Activated CD4-positive, alpha-beta T cell treated with anti-CD3 and anti-CD28 coated beads, Interleukin-2, amount 50 U/mL, for 1 hour (primary cell): ENCODE data around the gene CLDN9.
"Not testable (repeated sequence)": the region's sequence is repeated elsewhere in the genome, so short reads cannot be mapped to it uniquely, and the experiment has no call there.

Experiments used
- DNase-seq: peaks from one replicate; pipeline ENCODE4 v3.0.0-alpha.2; 2020

Gene CLDN9

DNA sequence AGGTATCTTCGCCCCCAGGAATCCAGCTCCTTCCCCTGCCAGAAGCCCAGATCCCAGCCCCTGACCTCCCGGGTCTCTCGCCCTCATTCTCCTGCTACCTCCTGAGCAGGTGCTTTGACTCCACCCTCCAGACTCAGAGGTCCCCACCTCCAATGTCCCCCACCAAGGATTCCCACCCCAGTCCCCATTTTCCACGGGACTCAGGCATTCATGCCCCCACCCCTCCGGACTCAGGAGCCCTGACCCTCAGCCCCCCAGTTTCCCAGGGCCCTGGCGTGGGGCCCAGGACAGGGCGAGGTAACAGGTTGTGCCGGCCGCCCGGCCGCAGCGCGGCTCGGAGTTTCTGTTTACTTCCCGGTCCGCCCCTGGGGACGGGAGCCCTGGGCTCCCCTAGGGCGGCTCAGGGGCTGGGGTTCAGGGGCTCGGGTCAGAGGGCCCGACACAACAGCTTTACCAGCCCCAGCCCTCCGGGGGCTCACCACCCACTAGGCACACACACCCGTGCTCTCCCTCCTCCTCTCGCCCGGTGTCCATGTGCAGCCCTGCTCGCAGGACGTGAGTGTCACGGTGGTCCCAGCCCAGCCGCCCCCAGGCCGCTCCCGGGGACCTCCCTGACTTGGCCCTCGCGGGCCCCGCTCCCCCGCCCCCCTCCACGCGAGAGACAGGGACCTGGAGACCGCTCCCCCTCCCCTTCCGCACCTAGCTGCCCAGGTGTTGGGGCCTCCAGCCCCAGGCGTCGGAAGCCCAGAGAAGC, 23.4 kb downstream of the CLDN9 start:
- DNase-seq, result no peak

DNA sequence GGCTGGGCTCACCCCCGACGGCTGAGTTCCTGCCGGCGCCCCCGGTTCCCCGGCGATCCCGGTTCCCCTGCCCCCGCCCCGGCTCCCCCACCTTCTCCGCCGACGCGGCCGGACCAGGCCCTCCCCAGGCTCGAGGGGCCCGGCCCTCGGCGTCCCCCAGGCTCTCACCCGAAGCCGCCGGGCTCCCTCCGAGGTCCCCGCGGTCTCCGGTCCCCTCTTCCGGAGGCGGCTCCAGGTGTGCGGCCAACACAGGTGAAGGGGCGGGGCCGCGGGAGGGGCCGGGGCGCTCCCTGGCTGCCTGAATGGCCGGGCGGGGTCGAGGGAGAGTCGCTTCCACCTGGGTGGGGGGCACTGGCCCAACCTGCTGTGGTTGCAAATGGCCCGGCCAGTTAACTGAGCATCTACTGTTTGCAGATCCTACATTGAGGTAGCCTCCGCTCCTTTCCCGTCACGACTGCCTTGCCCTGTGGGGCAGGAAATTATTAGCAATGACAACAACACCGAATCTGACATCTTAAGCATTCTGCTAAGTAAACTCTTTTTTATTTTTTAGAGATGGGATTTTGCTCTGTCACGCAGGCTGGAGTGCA, 24.1 kb downstream of the CLDN9 start, which contains the start of gene BICDL2:
Gene BICDL2 (minus strand): TSS at position 219 of the 590 bp plus-strand sequence. CDS start 1,448 bp downstream, outside the sequence.
- no peak for DNase-seq

DNA sequence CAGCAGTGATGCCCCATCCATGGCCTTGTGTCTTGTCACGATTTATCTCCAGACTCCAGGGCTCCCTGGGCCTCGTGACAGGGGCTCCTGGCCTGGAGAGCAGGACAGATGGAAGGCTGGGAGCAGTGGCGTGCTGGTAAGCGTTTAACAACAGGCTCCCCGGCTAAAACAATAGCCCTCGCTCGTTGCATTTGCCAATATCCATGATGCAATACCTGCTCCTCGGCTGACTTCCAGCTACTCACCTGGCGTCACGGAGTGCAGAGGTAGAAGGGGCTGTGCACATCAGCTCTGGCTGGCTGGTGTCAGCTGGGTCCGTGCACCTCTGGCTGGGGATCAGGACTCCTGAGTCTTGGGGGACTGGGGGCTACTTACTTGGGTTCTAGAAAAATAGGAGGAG, 25.5 kb downstream of the CLDN9 start:
- no peak for DNase-seq

DNA sequence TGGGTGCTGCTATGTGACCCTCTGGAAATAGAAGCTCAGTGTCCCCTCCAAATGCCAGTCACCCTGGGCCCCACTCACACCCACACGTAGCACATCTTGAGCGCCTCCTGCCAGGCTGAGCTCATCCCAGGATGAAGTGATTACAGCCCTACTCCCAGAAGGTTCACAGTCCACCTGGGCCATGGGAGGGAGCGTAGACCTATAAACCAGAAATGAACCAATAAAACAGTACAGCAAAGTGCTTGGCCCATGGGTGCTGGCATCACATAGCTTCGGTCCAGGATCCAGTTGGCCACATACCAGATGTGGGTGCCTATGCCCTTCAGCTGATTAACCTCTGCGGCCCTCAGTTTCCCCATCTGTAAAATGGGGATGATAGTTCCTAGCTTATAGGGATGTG, 26.2 kb downstream of the CLDN9 start:
- DNase-seq, result no peak

DNA sequence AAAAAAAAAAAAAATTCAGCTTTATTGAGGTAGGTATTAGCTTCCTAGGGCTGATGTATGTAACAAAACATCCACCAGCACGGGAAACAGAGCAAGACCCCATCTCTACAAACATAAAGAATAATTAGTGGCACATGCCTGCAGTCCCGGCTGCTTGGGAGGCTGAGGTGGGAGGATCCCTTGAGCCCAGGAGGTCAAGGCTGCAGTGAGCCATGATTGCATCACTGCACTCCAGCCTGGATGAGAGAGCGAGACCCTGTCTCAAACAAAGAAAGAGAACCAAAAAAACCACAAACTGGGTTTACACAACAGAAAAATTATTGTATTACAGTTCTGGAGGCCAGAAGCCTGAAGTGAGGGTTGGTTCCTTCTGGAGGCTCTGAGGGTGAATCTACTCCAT, 29.7 kb downstream of the CLDN9 start:
- DNase-seq, result no peak

DNA sequence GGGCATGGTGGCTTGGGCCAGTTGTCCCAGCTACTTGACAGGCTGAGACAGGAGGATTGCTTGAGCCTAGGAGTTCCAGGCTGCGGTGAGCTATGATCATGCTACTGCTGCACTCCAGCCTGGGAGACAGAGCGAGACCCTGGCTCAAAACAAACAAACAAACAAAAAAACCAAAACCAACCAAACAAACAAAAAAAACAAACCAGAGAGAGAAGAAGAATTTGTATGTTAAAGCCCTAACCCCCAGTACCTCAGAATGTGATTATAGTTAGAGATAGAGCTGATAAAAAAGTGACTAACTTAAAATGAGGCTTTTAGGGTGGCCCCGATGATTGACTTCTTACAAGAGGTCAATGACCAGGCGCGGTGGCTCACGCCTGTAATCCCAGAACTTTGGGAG, 32.0 kb downstream of the CLDN9 start:
- no peak for DNase-seq

DNA sequence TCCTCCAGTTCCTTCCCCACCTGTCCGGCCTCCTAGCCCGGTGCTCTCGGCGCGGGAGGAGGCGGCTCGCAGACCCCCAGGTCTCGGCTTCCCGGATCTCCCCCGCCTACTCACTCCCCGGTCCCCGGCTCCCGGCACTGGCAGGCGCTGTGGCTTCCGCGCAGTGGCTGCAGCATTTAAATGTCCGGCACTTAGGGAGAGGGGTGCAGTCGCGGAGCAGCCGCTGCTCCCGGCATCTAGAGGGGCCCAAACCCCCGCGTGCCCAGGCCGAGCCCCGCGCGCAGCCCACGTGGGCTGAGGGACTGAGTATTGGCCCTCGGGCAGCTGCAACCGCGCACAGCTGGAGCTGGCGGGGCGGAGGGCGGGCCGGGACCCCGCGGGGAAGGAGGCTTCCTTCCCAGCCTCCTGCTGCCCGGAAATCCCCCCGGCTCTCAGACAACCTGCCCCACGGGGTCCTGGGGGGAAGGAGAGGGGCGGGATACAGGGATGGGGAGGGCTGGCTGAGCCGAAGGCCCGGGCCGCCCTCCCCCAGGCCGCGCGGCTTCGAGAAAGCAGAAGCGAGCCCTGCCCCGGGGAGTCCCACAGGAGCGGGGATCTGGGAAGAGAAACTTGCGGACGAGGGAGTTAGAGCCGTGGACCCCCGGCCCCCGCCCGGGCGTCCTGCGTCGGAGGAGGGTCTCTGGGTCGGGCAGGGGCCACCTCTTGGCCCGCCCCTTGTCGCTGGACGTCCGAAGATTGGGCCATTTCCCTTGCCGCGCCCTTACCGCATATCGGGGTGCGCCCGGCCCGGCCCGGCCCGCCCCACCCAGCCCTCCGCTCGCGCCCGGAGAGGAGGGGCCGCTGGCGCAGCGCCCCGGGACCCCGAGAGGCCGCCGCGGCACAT, 33.3 kb downstream of the CLDN9 start, which contains the start of gene MMP25:
Gene MMP25 (plus strand): TSS at position 804 of the 883 bp plus-strand sequence. CDS start 357 bp downstream, outside the sequence.
- DNase-seq, result no peak

DNA sequence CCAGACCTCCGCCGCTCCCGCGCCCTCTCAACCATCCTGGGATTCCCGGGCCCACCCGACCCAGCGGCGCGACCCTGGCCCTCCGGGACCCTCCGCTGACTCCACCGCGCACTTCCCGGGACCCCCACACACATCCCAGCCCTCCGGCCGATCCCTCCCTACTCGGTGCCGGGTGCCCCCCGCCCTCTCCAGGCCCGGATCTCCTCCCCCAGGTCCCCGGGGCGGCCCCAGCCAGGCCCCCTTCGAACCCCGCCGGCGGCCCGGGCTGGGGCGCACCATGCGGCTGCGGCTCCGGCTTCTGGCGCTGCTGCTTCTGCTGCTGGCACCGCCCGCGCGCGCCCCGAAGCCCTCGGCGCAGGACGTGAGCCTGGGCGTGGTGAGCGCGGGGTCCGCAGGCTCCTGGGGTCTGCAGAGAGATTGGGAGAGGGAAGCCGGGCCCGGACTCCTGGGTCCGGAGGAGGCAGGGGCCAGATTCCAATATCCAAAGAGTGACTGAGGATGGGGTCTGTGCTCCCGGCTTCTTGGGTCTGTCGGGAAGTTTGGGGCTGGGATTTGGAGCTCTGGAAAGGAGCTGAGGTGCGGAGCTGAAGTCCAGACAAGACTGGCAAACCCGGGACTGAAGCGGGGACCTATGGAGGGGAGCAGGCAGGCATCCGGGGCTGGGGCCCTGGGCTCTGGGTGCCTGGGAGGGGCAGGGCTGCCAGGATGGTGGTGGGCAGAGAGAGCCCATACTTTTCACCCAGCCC, 34.1 kb downstream of the CLDN9 start:
- DNase-seq, result no peak

DNA sequence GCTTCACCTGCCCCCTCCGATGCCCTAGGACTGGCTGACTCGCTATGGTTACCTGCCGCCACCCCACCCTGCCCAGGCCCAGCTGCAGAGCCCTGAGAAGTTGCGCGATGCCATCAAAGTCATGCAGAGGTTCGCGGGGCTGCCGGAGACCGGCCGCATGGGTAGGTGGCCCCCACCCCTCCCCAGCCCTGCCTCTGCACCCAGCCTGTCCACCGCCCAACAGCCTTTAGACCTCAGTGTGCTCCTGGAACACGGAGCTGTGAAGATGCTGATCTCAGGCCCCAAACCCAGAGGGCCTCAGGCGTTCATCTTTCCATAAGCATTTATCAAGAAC, 34.6 kb downstream of the CLDN9 start:
- no peak for DNase-seq

DNA sequence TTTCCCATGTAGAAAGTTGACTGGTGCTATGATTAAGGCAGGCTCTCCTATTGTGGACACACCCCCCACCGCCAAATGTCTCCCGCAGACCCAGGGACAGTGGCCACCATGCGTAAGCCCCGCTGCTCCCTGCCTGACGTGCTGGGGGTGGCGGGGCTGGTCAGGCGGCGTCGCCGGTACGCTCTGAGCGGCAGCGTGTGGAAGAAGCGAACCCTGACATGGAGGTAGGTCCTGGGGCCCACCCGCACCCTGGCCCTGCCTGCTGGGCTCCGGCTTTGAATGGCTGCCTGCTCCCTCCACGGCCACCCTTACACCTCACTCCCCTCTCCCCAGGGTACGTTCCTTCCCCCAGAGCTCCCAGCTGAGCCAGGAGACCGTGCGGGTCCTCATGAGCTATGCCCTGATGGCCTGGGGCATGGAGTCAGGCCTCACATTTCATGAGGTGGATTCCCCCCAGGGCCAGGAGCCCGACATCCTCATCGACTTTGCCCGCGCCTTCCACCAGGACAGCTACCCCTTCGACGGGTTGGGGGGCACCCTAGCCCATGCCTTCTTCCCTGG, 37.3 kb downstream of the CLDN9 start:
- no peak for DNase-seq

DNA sequence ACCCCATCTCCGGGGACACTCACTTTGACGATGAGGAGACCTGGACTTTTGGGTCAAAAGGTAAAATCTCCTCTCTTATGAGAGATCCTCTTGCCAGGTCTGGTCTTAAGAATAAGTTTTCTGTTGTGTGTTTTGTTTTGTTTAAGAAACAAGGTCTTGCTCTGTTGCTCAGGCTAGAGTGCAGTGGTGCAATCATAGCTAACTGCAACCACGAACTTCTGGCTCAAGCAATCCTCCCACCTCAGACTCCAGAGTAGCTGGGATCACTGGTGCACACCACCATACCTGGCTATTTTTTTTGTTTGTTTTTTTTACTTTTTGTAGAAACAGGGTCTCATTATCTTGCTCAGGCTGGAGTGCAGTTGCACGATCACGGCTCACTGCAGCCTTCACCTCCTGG, 37.8 kb downstream of the CLDN9 start:
- no peak for DNase-seq

DNA sequence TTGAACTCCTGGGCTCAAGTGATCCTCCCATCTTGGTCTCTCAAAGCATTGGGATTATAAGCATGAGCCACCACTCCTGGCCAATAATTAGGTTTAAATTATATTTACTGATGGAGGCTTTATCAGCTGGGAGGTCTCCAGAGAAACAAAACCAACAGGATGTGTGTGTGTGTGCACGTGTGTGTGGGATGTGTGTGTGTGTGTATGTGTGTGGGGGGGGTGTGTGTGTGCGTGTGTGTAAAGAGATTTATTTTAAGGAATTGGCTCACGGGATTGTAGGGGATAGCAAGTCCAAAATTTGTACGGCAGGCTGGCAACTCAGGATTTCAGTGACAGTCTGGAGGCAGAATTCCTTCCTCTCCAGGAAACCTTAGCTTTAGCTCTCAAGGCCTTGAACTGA, 38.3 kb downstream of the CLDN9 start:
- DNase-seq, result no peak

DNA sequence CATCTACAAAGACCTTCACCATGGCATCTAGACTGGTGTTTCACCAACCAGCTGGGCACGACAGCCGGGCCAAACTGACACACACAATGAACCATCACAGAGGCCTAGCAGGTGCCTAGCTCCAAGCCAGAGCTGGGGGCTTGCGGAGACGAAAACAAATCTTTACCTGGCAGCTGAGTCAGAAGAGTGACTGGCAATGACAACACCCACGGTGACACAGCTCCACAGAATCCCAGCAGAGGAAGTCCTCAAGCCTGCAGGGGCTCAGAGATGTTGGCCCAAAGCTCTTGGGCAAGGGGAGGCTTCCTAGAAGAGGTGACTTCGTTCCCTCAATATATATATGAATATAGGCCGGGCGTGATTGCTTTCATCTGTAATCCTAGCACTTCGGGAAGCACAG, 38.8 kb downstream of the CLDN9 start:
- no peak for DNase-seq

DNA sequence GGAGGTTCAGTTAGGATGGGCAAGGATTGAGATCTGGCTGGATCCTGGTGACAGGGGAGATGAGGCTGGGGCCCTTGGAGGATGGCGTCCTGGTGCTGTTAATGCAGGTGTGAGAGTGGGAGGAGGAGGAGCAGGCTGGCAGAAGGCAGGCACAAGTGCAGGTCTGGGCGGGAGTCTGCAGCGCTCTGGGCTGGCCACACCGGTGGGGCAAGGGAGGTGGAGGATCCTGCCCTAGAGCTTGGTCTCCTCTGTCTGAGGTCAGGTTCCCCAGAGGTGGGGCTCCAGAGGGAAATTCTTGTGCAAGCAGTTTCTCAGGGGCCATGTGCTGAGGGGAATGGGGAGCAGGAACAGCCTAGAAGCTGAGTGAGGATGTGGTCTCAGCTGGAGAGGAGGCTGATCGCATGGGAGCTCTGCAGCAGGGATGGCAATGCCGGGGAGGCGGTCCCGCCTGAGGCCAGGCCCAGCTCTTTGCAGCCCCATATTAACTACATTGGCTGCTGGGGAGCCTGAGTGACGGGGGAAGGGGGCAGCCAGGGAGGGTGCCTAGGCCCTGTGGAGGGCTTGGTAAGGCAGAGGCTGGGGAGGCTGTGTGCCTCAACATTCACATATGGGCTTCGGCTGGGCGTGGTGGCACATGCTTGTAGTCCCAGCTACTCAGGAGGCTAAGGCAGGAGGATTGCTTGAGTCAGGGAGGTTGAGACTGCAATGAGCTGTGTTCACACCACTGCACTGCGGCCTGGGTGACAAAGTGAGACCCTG, 40.0 kb downstream of the CLDN9 start:
- DNase-seq, result not testable (repeated sequence)

DNA sequence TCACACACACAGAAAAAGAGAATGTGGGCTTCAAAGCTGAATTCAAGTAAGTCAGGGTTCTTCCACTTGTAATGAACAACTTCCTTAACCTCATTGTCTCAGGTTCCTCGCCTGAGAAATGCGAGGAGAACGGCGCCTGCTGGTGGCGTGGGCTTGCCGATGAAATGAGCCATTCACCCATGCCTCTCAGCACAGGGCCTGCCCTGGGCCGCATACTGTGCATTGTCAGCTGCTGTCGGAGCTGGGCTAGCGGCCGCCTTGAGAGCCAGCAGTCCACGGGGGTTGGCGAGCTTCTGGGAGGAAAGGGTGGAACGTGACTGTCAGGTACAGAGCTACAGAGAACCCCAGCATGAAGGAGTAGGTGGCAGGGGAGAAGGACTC, 40.6 kb downstream of the CLDN9 start:
- DNase-seq, result not testable (repeated sequence)

DNA sequence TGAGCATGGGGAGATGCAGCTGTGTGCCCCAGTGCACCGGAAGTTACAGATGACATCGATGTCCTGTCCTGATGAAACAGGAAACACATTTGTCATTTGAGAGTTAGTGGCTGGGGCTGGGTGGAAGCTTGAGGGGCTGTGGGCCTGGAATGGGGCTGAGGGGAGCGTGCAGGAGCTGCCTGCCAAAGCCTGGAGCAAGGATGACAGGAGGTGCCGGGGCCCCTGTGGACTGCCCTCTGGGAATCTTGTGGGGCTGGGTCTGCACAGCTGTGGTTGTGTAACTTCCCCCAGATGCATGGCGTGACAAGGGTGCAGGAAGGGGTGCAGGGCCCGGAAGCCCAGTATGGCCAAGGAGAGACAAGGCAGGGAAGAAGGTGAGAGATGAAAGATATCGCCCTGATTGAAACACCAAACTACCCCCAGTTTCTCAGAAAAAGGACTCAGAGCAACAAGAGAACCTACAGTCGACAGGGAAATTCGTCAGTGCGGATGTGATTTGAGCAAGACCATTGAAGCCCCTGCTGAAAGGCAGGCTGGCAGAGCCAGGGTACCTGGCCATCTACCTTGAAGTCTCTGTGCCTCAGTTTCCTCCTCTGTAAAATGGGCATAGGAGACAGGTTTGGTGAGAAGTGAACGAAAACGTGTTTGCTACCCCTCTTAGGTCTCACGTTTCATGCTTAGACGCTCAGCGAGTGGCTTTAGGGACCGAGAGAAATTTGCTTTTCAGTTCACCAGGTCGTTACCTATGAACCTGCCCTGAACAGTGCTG, 42.4 kb downstream of the CLDN9 start:
- DNase-seq, result no peak

DNA sequence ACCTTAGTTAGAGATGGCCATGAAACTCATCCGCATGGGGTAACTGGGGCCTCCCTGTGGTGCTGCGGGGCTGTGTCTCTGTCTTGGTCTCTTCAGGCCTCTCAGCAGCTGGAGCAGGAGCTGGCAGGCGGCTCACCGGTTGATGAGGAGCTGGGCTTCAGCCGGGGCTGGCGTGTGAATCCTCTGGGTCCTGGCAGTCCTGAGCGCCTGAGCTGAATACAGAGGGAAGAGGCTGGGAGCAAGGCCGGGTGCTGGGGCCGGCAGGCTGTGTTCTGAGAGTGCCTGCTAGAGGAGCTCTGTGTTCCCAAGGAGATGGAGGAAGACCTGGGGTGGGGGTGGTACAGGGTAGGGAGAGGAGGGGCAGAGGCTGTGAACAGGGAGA, 43.0 kb downstream of the CLDN9 start:
- DNase-seq, result not testable (repeated sequence)

DNA sequence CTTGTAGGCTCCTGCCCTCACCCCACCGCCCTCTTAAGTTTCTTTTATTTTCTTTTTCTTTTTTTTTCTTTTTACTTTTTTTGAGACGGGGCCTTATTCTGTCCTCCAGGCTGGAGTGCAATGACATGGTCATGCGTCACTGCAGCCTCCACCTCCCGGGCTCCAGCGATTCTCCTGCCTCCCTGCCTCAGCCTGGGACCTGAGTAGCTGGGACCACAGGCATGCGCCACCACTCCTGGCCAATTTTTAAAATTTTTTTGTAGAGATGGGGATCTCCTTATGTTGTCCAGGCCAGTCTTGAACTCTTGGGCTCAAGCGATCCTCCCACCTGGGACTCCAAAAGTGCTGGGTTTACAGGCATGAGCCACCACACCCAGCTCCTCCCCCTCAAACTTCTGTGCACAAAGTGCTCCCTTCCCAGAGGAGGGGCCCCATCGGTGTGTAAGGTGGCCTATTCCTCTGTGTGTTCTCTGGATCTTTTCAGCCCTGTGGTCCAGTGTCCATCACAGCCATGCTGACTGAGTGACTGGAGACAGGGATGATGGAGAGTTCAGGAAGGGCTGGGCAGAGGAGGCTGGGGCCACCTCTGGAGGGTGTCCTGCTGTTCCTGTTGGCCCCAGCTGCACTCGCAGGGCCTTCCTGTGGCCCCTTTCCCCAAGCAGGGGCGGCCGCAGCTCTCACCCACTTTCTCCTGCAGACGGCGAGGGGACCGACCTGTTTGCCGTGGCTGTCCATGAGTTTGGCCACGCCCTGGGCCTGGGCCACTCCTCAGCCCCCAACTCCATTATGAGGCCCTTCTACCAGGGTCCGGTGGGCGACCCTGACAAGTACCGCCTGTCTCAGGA, 43.8 kb downstream of the CLDN9 start:
- DNase-seq, result no peak

DNA sequence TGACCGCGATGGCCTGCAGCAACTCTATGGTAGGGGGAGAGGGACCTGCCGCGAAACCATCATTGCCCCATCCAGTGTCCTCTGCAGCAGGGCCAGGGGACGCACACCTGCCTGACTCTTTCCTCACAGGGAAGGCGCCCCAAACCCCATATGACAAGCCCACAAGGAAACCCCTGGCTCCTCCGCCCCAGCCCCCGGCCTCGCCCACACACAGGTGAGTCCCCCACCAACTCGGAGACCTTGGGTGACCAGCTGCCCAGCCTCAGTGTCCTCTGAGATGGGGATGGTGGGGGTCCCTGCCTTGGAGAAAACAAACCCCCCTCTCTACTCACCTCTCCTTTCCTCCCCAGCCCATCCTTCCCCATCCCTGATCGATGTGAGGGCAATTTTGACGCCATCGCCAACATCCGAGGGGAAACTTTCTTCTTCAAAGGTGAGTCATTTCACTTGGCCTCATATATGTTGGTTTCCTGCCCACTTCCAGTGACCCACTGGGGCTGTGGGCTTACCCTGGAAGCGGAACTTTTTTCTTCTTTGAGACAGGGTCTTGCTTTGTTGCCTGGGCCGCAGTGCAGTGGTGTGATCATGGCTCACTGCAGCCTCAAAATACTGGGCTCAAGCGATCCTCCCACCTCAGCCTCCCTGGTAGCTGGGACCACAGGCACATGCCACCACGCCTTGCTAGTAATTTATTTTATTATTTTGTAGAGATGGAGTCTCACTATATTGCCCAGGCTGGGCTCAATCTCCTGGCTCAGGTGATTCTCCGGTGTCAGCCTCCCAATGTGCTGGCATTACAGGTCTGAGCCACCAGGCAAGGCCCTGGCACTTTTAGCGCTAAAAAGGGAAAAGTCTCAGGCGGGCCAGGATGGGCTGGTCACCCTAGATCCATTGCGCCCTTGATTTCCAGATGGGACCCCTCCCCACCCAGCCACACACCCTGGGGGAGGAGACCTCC, 44.7 kb downstream of the CLDN9 start:
- DNase-seq, result no peak
